ENCODE measurements around the gene CLPX.

Gene CLPX

DNA sequence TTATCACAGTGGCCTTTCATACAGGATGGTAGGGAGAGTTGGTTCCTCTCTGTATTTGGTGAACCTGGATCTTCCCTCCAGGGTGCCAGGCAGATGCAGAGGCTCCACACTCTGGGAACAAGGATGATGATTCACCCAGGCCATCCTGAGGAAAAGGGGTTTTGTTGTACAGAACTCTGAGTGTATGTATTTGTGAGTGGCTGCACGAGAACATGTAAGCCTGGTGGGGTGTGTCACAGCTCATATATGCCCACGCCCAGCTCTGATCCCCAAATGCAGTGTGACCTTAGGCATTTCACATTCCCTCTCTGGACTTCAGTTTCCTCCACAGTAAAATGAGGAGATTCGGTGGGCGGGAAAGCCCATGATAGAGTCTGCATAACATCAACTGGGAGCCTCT is 37.7 kb upstream of the CLPX start:
- TF ChIP-seq, protein P1, sequence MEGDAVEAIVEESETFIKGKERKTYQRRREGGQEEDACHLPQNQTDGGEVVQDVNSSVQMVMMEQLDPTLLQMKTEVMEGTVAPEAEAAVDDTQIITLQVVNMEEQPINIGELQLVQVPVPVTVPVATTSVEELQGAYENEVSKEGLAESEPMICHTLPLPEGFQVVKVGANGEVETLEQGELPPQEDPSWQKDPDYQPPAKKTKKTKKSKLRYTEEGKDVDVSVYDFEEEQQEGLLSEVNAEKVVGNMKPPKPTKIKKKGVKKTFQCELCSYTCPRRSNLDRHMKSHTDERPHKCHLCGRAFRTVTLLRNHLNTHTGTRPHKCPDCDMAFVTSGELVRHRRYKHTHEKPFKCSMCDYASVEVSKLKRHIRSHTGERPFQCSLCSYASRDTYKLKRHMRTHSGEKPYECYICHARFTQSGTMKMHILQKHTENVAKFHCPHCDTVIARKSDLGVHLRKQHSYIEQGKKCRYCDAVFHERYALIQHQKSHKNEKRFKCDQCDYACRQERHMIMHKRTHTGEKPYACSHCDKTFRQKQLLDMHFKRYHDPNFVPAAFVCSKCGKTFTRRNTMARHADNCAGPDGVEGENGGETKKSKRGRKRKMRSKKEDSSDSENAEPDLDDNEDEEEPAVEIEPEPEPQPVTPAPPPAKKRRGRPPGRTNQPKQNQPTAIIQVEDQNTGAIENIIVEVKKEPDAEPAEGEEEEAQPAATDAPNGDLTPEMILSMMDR (IDR thresholded peaks at IDR 0.05; ENCODE audit: low read length, missing control alignments) = no peak
- H3K4me3 ChIP-seq (replicated peaks; ENCODE audit: low read depth, low read length) = no peak overlapping the region
- DNase-seq (ENCODE audit: low read depth) = no peak

DNA sequence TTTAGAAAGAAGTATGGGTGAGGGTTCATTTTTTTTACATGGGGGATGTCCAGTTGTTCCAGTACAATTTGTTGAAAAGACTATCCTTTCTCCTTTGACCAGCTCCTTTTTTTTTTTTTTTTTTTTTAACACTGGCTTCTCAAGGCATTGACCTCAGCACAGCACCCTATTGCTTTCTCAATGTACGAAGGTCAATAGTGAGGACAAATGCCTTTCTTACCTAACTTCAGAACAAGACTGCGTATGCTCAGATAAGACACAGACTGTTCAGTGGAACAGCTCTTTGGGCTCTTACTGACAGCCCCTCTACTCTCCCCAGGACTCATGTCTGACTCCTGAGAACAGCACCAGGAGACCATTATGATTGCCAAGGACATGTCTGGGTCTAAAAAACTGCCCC is 36.6 kb upstream of the CLPX start:
- TF ChIP-seq, protein P1 (IDR thresholded peaks at IDR 0.05; ENCODE audit: low read length, missing control alignments) = no peak
- H3K4me3 ChIP-seq (replicated peaks; ENCODE audit: low read depth, low read length) = no peak overlapping the region
- DNase-seq (ENCODE audit: low read depth) = no peak

DNA sequence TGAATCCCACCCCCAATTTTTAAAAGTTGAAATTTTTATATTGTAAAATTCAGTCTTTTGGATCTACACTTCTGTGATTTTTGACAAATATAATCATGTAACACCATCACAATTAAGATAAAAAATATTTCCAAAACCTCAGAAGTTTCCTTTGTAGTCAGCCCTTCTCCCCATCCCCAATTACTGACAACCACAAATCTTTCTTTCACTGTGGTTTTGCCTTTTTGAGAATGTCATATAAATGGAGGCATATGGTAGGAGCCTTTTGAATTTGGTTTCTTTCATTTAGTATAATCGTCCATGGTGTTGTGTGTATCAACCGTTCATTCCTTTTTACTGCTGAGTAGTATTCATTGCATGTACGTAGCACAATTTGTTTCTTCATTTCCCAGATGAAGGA is 34.0 kb upstream of the CLPX start:
- DNase-seq (ENCODE audit: low read depth) = no peak
- TF ChIP-seq, protein P1 (IDR thresholded peaks at IDR 0.05; ENCODE audit: low read length, missing control alignments) = no peak
- no peak overlapping the region for H3K4me3 ChIP-seq (replicated peaks; ENCODE audit: low read depth, low read length)

DNA sequence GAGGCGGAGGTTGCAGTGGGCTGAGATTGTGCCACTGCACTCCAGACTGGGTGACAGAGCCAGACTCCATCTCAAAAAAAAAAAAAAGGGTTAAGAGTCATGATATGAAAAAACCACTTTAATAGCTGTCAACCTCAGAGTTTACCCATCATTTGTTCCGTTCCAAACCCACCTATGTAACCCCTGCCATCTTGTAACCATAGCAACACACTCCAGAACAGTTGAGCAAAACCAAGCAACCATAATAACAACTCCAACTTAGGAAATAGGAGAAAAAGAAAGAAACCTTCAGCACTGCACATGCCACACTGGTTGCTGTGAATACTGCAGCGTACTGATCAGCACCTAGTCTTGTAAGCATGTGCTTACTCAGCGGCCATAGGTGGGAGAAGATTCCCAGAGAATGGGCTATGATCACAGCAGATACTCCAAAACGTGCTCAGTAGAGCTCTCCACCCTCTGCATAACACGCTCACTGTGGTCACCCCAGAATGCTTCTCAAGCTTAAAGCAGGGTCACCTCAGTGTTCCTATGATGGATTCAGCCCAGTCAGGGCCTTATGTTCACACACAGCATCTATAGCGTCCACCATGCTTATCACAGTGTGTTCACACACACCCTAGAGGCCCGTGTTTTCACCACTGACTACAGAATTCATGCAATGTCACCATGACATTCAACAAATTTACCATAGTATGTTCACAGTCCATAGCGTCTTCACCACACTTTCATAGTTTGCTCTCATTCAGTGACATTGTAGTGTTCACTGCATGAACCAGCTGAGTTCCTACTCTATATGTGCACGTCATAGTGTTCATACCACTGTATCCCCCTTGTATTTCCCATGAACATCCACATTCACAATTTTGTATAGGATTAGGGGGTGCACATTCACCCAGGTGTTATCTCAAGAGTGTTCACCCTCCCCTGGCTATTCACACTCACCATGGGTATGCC is 32.7 kb upstream of the CLPX start:
- H3K4me3 ChIP-seq (replicated peaks; ENCODE audit: low read depth, low read length) = no peak overlapping the region
- no peak for DNase-seq (ENCODE audit: low read depth)
- TF ChIP-seq, protein P1 (IDR thresholded peaks at IDR 0.05; ENCODE audit: low read length, missing control alignments) = no peak

DNA sequence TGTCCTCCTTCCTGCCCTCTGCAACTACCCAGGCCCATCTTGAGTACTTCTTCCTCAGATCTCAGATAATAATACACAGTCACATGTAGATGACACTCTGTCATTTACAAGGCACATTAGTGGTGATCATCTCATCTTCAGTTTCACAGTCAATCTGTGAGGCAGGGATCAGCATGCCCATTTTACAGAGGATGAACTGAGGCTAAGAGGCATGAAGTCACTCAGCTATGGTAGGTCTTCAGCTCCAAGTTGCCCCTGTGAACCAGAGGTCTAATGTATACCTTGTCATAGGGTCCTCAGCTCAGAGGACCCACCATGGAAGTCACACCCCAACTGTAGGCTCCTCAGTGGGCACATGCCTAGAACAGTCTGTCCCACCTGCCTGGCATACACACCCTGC is 30.4 kb upstream of the CLPX start:
- TF ChIP-seq, protein P1 (IDR thresholded peaks at IDR 0.05; ENCODE audit: low read length, missing control alignments) = no peak
- DNase-seq (ENCODE audit: low read depth) = no peak
- no peak overlapping the region for H3K4me3 ChIP-seq (replicated peaks; ENCODE audit: low read depth, low read length)

DNA sequence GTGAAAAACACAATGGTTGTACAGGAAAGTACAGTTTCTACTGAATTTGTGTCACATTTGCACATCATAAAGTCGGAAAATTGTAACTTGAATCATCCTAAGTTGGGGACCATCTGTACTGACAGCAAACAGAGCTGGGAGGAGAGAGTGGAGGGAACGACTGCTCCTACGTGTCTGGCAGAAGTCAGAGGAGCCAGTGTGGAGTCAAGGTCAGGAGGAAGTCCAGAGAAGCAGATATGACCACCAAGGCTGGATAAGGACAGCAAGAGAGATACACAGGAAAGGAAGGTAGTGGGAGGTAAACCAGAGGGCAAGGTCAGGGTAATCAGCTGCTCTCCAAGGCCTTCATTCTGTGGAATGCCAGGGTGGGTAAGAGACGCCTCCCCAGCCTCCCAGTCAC is 28.9 kb upstream of the CLPX start:
- H3K4me3 ChIP-seq (replicated peaks; ENCODE audit: low read depth, low read length) = no peak overlapping the region
- no peak for DNase-seq (ENCODE audit: low read depth)
- TF ChIP-seq, protein P1 (IDR thresholded peaks at IDR 0.05; ENCODE audit: low read length, missing control alignments) = no peak

DNA sequence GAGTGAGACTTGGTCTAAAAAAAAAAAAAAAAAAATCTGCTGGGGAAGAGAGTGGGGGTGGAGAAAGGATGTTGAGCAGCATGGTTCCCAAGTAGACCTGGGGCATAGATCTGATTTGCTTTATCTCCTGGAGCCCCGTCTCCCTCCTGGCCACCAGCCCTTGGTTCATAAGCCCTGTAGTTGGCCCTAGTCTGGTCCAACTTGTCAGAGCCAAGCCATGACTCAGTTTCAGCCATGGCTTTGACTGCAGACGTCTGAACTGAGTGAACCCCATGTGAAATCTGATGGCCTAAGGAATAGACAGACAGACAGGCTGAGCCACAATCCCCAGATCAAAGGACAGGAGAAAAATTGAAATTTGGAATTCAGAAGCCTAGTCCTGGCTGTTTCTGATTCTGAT is 28.1 kb upstream of the CLPX start:
- H3K4me3 ChIP-seq (replicated peaks; ENCODE audit: low read depth, low read length) = no peak overlapping the region
- TF ChIP-seq, protein P1 (IDR thresholded peaks at IDR 0.05; ENCODE audit: low read length, missing control alignments) = no peak
- no peak for DNase-seq (ENCODE audit: low read depth)
